Tibial artery (tissue), 4 donors: Measurements from ENCODE around the gene DCLRE1B.

Source experiments
- DNase-seq, 2 donors: peaks; one replicate each; pipeline ENCODE4 v3.0.0-alpha.2; 2019
- H3K27ac ChIP-seq, 2 donors: fragments of 200-600 bp; sonication (generic) in 1 of 2; 1 replicate in 1 of 2; 2 replicates in 1 of 2; pipeline ENCODE4 v1.5.1; 2018 to 2019; ENCODE audit warnings: mild to moderate bottlenecking in 1 of 2
- H3K27me3 ChIP-seq, 2 donors: fragments of 200-600 bp; sonication (generic) in 1 of 2; one replicate each; pipeline versions ENCODE4 v1.5.1 to v1.6.0; 2016 to 2019
- H3K36me3 ChIP-seq, 3 donors: fragments of 200-600 bp; sonication (generic) in 2 of 3; one replicate each; pipeline ENCODE4 v1.5.1; 2016 to 2019; ENCODE audit warnings: mild to moderate bottlenecking in 2 of 3
- H3K4me1 ChIP-seq, 4 donors: fragments of 200-600 bp; sonication (generic) in 2 of 4; 1 replicate in 3 of 4; 2 replicates in 1 of 4; pipeline ENCODE4 v1.5.1; 2016 to 2019
- H3K4me3 ChIP-seq, 2 donors: fragments of 200-600 bp; sonication (generic) in 1 of 2; 1 replicate in 1 of 2; 2 replicates in 1 of 2; pipeline ENCODE4 v1.5.1; 2018 to 2019; ENCODE audit warnings: mild to moderate bottlenecking in 2 of 2
- H3K9me3 ChIP-seq, 3 donors: fragments of 200-600 bp; sonication (generic) in 1 of 3; one replicate each; pipeline ENCODE4 v1.5.1; 2016 to 2019
- intact Hi-C: fragments of 100-400 bp; cut with DNase I; formaldehyde crosslinking; loops from one replicate; pipeline ENCODE4 v1.15.0; 2023; ENCODE audit warnings: low total_unique reads
- TF ChIP-seq, protein P1 (sequence below), 2 experiments: fragments of 200-600 bp in 1 of 2; fragments of 450-650 bp in 1 of 2; IDR thresholded peaks; one replicate each; pipeline ENCODE4 v1.5.1; 2017 to 2019; ENCODE audit warnings: antibody characterized with exemption in 2 of 2, mild to moderate bottlenecking in 1 of 2, moderate library complexity in 1 of 2

Gene DCLRE1B

DNA sequence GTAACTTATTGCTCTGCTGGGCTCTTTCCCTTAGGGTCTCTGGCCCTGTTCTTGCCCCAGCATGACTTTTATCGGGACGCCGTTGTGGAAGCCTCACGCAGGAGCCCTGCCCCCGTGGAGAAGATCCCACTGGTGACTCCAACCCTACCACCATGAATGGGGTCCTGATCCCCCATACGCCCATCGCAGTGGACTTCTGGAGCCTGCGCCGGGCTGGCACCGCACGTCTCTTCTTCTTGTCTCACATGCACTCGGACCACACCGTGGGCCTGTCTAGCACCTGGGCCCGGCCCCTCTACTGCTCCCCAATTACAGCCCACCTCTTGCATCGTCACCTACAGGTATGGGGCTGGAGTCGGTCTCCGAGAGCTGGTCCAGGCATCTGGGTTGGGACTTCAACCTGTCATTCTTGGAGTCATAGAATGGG is 322 bp downstream of the DCLRE1B start:
- H3K36me3 ChIP-seq: peaks cover 5 to 34% (median 8%) of the 10 kb centered on the region in 3 donors
- TF ChIP-seq, protein P1, sequence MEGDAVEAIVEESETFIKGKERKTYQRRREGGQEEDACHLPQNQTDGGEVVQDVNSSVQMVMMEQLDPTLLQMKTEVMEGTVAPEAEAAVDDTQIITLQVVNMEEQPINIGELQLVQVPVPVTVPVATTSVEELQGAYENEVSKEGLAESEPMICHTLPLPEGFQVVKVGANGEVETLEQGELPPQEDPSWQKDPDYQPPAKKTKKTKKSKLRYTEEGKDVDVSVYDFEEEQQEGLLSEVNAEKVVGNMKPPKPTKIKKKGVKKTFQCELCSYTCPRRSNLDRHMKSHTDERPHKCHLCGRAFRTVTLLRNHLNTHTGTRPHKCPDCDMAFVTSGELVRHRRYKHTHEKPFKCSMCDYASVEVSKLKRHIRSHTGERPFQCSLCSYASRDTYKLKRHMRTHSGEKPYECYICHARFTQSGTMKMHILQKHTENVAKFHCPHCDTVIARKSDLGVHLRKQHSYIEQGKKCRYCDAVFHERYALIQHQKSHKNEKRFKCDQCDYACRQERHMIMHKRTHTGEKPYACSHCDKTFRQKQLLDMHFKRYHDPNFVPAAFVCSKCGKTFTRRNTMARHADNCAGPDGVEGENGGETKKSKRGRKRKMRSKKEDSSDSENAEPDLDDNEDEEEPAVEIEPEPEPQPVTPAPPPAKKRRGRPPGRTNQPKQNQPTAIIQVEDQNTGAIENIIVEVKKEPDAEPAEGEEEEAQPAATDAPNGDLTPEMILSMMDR (IDR thresholded peaks at IDR 0.05): no peak
- peak overlapping the region; percentile 61 to 87 for H3K4me3 ChIP-seq
- peak overlapping the region; percentile 80 to 83 for H3K27ac ChIP-seq
- intact Hi-C loops: loop anchor here (1.0 to 10.0 kb wide), 3 partner anchors 24 to 151 kb away; partner anchors contain the start of genes HIPK1, PHTF1 and RSBN1
- peak in 1 of 2 donors; percentile 50 for DNase-seq
- H3K9me3 ChIP-seq: no peaks in the 10 kb centered on the region
- no peaks in the 10 kb centered on the region for H3K27me3 ChIP-seq
- peaks cover 0 to 28% (median 10%) of the 10 kb centered on the region in 4 donors for H3K4me1 ChIP-seq

DNA sequence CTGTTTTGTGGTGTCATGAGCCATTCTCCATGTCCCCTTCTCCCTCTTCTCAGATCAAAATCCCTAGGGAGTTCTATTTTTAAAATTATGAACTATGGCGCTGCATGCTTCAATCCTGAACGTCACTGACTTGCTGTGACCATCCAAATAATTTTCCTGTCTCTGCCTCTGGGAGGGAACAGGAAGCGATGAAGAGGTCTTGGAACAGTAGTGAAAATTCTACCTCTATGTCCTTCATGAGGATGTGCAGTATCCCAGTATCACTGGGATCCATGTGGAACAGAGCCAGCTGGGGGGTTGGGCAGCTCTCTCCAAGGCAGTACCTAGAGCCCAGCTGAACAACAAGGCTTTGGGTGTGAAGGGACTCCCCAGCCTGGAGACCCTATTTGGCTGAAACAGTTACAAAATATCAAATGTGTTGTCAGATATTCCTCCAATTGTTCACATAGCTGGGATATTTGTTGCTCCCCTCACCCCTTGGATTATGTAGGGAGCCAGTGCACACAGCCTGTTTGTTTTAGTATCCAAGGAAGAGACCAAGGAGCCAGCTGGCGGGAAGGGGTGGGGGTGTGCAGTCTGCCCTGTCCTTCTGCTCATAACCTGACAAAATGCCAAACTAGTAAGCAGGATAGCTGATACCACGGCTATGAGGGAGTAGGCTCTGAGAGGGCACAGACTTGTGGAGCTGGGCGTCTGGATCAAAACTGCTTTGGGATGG is 7.6 kb downstream of the DCLRE1B start:
- TF ChIP-seq, protein P1 (IDR thresholded peaks at IDR 0.05): no peak
- Histone ChIP-seq H3K4me3 (no peak overlapping the region), H3K9me3 (no peaks in the 10 kb centered on the region), H3K36me3 (peaks cover 5 to 37% (median 24%) of the 10 kb centered on the region in 3 donors), H3K4me1 (peaks cover 0 to 19% (median 11%) of the 10 kb centered on the region in 4 donors), H3K27ac (peak overlapping the region; percentile 73 to 85), H3K27me3 (no peaks in the 10 kb centered on the region)
- intact Hi-C loops: no loop called here
- no peak for DNase-seq

DNA sequence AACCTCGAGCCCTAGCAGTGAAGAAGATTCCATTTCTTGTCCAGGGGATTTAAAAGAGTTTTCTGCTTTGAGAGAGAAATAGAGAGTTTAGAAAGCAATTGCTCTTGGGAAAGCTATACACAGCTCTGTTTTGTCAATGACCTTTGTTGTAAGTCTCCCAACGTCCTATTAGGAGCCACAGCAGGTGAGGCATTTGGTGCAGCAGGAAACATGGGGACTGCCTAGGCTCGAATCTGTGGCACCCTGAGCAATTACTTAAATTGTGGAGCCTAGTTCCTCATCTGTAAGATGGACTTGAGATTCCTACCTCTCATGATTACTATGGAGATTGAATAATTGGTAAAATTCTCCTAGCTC is 8.2 kb downstream of the DCLRE1B start:
- H3K4me1 ChIP-seq: peaks cover 0 to 19% (median 11%) of the 10 kb centered on the region in 4 donors
- no peak overlapping the region for H3K4me3 ChIP-seq
- TF ChIP-seq, protein P1 (IDR thresholded peaks at IDR 0.05): no peak
- no peaks in the 10 kb centered on the region for H3K27me3 ChIP-seq
- no peaks in the 10 kb centered on the region for H3K9me3 ChIP-seq
- intact Hi-C loops: no loop called here
- peaks cover 1 to 31% (median 23%) of the 10 kb centered on the region in 3 donors for H3K36me3 ChIP-seq
- DNase-seq: no peak
- peak overlapping the region; percentile 73 to 85 for H3K27ac ChIP-seq

DNA sequence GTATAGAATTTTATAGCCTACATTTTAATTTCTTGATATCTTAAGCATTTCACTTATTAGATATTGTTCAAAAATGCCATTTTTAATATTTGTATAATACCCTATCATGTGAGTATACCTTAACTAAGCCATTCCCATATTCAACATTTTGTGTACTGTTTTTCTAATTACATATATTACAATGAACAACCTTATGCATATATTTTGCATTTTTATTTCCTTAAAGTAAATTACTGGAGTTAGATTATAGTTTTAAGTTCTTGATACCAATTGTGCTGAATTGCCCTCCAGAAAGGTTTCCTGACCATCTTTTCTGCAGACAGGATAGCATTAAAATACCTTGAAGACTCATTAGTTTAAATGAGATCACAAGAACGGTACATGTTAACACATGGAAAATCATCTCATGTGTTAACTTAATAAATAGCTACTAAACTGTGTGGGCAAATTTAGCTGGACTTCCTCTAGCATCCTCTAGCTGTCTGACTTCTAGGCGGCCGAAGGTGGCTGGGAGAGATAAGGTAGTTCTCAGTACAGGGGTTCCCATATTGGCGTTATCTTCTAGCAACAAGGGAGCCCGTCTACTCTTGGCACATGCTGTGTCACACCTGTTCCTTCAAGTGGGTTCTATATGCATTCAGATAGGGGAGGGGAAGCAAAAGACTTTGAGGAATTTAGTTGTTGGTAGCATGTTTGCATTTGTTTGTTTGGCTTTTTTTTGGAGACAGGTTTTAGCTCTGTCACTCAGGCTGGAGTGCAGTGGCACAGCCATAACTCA is 8.9 kb downstream of the DCLRE1B start:
- DNase-seq: no peak
- Histone ChIP-seq H3K9me3 (no peaks in the 10 kb centered on the region), H3K4me1 (peaks cover 0 to 19% (median 11%) of the 10 kb centered on the region in 4 donors), H3K4me3 (no peak overlapping the region), H3K36me3 (peaks cover 0 to 24% (median 17%) of the 10 kb centered on the region in 3 donors), H3K27me3 (no peaks in the 10 kb centered on the region), H3K27ac (peak overlapping the region in 1 of 2 donors; percentile 85)
- intact Hi-C loops: no loop called here
- TF ChIP-seq, protein P1 (IDR thresholded peaks at IDR 0.05): no peak

DNA sequence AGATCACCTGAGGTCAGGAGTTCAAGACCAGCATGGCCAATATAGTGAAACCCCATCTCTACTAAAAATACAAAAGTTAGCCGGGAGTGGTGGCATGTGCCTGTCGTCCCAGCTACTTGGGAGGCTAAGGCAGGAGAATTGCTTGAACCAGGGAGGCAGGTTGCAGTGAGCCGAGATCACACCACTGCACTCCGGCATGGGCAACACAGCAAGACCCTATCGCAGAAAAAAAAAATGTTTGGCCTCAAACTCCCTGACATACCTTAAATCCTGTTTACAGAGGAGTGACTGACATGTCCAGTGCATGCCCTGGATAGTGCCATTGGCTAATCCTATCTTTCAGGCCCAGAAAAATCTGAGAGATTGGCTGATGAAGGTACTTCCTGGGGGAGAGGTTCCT is 11.8 kb downstream of the DCLRE1B start:
- TF ChIP-seq, protein P1 (IDR thresholded peaks at IDR 0.05): no peak
- H3K36me3 ChIP-seq: peaks cover 0 to 3% (median 1%) of the 10 kb centered on the region in 3 donors
- no peak overlapping the region for H3K27ac ChIP-seq
- H3K9me3 ChIP-seq: no peaks in the 10 kb centered on the region
- H3K4me1 ChIP-seq: peaks cover 0 to 16% (median 11%) of the 10 kb centered on the region in 4 donors
- no peak overlapping the region for H3K4me3 ChIP-seq
- H3K27me3 ChIP-seq: no peaks in the 10 kb centered on the region
- DNase-seq: no peak
- intact Hi-C loops: no loop called here
